Measurements from ENCODE around the gene CLK4.

DNA sequence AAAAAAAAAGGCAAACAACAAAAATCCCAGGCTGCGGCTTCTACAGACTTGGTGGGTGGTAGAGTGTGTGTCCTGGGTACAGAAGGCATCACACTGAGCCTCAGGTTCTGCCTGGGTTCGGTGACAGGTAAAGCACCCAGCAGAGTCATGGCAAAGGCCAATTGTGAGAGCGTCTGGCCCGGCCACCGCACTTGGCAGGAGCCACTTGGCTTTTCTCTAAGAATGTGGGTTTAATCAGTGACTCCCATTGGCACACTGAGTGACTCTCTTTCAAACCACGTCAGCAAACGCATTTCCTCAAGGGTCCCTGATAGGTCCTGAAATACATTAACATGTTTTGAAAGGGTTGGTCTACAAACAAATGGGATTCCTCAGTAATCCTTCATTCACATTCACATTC is 53.6 kb downstream of the CLK4 start:
- no peak for TF ChIP-seq EZH2 (IDR thresholded peaks at IDR 0.05)
- TF ChIP-seq POLR2AphosphoS5 (IDR thresholded peaks at IDR 0.05; ENCODE audit: borderline replicate concordance, low read depth, low read length) = no peak

All from SK-N-MC (cell line).